HG03354 (cell line): ENCODE data around the gene WRNIP1.
"Not testable (repeated sequence)": the region's sequence is repeated elsewhere in the genome, so short reads cannot be mapped to it uniquely, and the experiment has no call there.

Experiments used
- ATAC-seq: cut with Tn5 transposase; IDR thresholded peaks from one replicate; pipeline ENCODE4 v1.9.1; 2021; ENCODE audit warnings: mild to moderate bottlenecking; ENCODE audit not compliant: unreplicated experiment, poor library complexity, severe bottlenecking

The WRNIP1 gene

GRCh38 chr6:2758980-2759379, 6.2 kb upstream of the WRNIP1 start:
- no peak for ATAC-seq

DNA sequence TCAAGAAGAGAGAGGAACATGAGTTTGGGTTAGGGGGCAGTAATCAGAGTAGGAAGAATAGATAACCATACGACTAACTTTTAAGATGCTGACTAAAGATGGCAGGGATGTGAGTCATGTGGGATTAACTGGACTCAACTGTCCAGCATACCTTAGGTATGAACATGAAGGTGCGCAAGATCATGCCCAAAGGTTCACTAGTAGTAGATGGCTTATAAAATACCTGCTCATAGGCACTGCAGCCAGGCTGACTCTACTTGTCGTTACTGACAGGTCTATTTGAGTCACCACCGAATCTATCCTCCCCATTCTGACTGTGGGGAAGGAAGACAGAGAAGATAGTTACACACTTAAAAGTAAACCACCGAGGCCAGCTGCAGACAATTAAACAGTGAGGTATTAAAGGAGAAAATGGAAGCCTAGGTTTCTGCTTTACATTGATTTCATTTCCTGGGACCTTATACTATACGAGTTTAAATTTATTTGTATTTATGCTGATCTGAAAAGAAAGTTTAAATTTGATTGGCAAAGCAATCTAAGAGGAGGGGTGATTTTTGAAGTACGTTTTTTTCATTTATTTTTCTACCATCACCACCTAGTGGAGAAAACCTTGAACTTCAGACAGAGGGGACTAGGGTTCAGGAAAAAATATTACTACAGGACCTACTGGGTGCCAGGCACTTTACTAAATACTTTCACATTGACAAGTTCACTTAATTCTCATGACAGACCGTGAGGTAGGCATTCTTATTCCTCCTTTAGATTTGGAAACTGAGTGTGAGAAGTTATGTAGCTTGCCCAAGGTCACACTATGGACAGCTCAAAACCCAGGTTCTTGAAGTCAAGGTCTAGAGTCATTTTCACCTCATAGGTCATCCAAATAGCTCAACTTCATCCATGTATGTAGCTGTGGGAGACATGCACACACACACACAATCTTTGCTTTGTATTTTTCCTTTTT, 4.0 kb upstream of the WRNIP1 start:
- no peak for ATAC-seq

GRCh38 chr6:2762868-2763267, 2.3 kb upstream of the WRNIP1 start:
- not testable (repeated sequence) for ATAC-seq

GRCh38 chr6:2763345-2763841, 1.8 kb upstream of the WRNIP1 start:
- ATAC-seq, result no peak

- no peak for ATAC-seq
These were observed 1.2 kb upstream of the WRNIP1 start for GRCh38 chr6:2763876-2764540.

- ATAC-seq, result peak; percentile 61
These were observed 505 bp upstream of the WRNIP1 start for GRCh38 chr6:2764610-2765165.

GRCh38 chr6:2765896-2766766, 938 bp downstream of the WRNIP1 start:
- peak; percentile 30 for ATAC-seq

GRCh38 chr6:2766767-2767656, 1.8 kb downstream of the WRNIP1 start:
- no peak for ATAC-seq

- no peak for ATAC-seq
These were observed 2.7 kb downstream of the WRNIP1 start for GRCh38 chr6:2767657-2768524.

- ATAC-seq, result no peak
These were observed 3.5 kb downstream of the WRNIP1 start for GRCh38 chr6:2768696-2769095.

DNA sequence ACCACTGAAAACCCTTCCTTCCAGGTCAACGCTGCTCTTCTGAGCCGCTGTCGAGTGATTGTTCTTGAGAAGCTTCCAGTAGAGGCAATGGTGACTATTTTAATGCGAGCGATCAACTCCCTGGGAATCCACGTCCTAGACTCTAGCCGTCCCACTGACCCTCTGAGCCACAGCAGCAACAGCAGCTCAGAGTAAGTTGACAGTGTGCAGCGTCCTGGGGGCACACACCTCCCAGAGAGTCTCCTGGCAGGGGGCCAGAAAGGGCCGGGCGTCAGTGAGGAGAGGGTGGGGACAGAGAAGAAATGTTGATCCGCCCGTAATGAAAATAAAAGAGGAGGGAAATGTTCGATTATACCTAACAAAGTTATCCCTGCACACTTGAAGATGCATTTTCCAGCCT, 5.0 kb downstream of the WRNIP1 start:
- no peak for ATAC-seq

GRCh38 chr6:2771079-2771478, 5.9 kb downstream of the WRNIP1 start:
- ATAC-seq, result no peak

GRCh38 chr6:2772840-2773239, 7.6 kb downstream of the WRNIP1 start:
- no peak for ATAC-seq

GRCh38 chr6:2773449-2773848, 8.3 kb downstream of the WRNIP1 start:
- ATAC-seq, result no peak

DNA sequence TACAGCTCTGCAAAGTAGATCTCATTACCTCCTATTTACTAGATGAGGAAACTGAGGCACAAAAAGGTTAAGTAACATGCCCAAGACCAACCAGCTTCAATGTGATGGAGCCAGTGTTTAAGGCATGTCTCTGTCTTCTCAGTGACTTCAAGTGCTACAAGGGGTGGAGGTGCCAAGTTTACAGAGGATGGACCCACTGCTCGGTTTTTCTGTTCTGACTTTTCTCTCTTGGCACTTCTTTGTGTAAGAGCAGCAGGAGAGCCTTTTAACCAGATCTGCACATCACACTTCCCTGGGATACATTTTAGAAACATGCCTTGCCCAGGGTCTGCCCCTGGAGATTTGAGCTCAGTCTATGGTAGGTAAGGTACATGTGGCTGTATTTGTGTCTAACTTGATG, 9.8 kb downstream of the WRNIP1 start:
- no peak for ATAC-seq

- ATAC-seq, result no peak
These were observed 12.1 kb downstream of the WRNIP1 start for GRCh38 chr6:2777249-2777648.

DNA sequence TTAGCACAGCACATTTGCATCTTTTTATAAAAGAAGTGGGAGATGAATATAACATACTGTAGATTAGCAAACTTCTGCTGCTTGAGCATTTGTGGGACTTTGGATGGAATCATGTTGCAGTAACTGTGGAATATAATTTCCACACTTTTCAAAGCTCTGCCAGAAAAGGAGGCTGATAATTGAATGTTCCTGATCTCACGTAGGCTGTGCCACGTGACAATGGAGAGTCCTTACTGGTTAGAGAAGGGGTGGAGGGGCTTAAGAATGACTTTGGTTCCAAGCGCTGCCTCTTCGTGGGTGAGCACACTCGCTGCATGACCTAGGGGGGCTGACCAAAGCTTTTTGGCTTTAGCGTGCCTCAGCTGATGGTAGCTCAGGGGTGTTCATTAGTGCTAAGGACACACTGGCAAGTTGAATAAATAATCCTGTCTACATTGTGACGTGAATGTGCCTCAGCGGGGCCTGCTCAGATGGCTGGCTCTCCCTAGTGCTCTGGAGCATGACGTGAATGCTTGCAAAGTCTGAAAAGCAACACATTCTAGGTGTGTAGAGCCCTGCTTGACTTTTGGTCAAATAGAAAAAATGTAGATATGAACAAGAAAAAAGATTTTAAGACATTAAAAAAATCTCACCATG, 15.0 kb downstream of the WRNIP1 start:
- ATAC-seq, result no peak
